Fibroblast of lung (primary cell): ENCODE results near the gene IER5L.

Experiments used
- CTCF ChIP-seq, 2 donors: IDR thresholded peaks in 1 of 2; conservative IDR thresholded peaks in 1 of 2; 1 replicate in 1 of 2; 2 replicates in 1 of 2; pipeline ENCODE4 v1.5.1; 2011 to 2012; ENCODE audit warnings: low read length in 2 of 2, control low read depth in 1 of 2, inconsistent platforms in 1 of 2, low read depth in 1 of 2, mild to moderate bottlenecking in 1 of 2
- EZH2 ChIP-seq: IDR thresholded peaks from 2 replicates; pipeline ENCODE4 v1.5.1; 2012; ENCODE audit warnings: low read length, control low read depth, mild to moderate bottlenecking; ENCODE audit errors: missing control alignments

GRCh38 chr9:129130791-129131190 lies 47.3 kb downstream of the IER5L start:
- TF ChIP-seq CTCF (conservative IDR thresholded peaks at IDR 0.05 in 1 of 2, IDR thresholded peaks at IDR 0.05 in 1 of 2; ENCODE audit: low read depth in 1 of 2, low read length in 2 of 2): no peak
- no peak for TF ChIP-seq EZH2
